Fibroblast of skin of left quadriceps (primary cell): ENCODE data around the gene MOG.

Experiments
- DNase-seq, 2 experiments: peaks; one replicate each; pipeline ENCODE4 v3.0.0-alpha.2; 2013; ENCODE audit warnings: low read depth in 2 of 2

The MOG gene

GRCh38 chr6:29656798-29657197 lies at the start of gene MOG:
MOG (plus strand) TSS chr6:29657092; CDS start chr6:29657210, 118 bp downstream.
- no peak for DNase-seq

GRCh38 chr6:29608131-29608530 lies 48.8 kb upstream of the MOG start:
- DNase-seq: no peak

- DNase-seq: no peak
Measured at GRCh38 chr6:29610540-29610939, 46.4 kb upstream of the MOG start.

- no peak for DNase-seq
Measured at GRCh38 chr6:29611426-29611825, 45.5 kb upstream of the MOG start.

- DNase-seq: no peak
Measured at GRCh38 chr6:29617782-29618554, 38.9 kb upstream of the MOG start.

- DNase-seq: no peak
Measured at GRCh38 chr6:29619578-29620160, 37.2 kb upstream of the MOG start.

GRCh38 chr6:29620630-29621029 lies 36.3 kb upstream of the MOG start:
- DNase-seq: no peak

- DNase-seq: no peak
Measured at GRCh38 chr6:29624520-29624961, 32.4 kb upstream of the MOG start.

- no peak for DNase-seq
Measured at GRCh38 chr6:29625337-29625930, 31.5 kb upstream of the MOG start.

- DNase-seq: no peak
Measured at GRCh38 chr6:29626948-29627754, 29.7 kb upstream of the MOG start.

GRCh38 chr6:29627755-29628418 lies 29.0 kb upstream of the MOG start:
- peak; percentile 80 for DNase-seq

- peak in 1 of 2 experiments; percentile 30 for DNase-seq
Measured at GRCh38 chr6:29628419-29629281, 28.2 kb upstream of the MOG start.

- DNase-seq: no peak
Measured at GRCh38 chr6:29629571-29629970, 27.3 kb upstream of the MOG start.

- DNase-seq: no peak
Measured at GRCh38 chr6:29630315-29630714, 26.6 kb upstream of the MOG start.

GRCh38 chr6:29631209-29631810 lies 25.6 kb upstream of the MOG start:
- no peak for DNase-seq

GRCh38 chr6:29631860-29632731 lies 24.8 kb upstream of the MOG start:
- peak in 1 of 2 experiments; percentile 38 for DNase-seq

GRCh38 chr6:29632789-29633533 lies 23.9 kb upstream of the MOG start, which contains the start of gene GABBR1:
GABBR1 (minus strand) TSS chr6:29633183; CDS start chr6:29632385, 798 bp downstream.
- DNase-seq: peak; percentile 85 to 87

GRCh38 chr6:29633534-29633905 lies 23.4 kb upstream of the MOG start:
- no peak for DNase-seq
